ENCODE results near the gene CLEC1A.

Gene CLEC1A

GRCh38 chr12:10098791-10099190 lies at the start of gene CLEC1A:
Gene CLEC1A (minus strand): TSS chr12:10098985. CDS start chr12:10098922, 63 bp downstream.
- DNase-seq (ENCODE audit: low read depth) = no peak

GRCh38 chr12:10147714-10148403 lies 49.1 kb upstream of the CLEC1A start:
- DNase-seq (ENCODE audit: low read depth) = no peak

GRCh38 chr12:10142976-10143589 lies 44.3 kb upstream of the CLEC1A start:
- DNase-seq (ENCODE audit: low read depth) = peak; percentile 20

GRCh38 chr12:10140001-10140400 lies 41.2 kb upstream of the CLEC1A start:
- peak; percentile 66 for DNase-seq (ENCODE audit: low read depth)

- no peak for DNase-seq (ENCODE audit: low read depth)
Measured at GRCh38 chr12:10136637-10137205, 37.9 kb upstream of the CLEC1A start.

- no peak for DNase-seq (ENCODE audit: low read depth)
Measured at GRCh38 chr12:10135126-10135525, 36.3 kb upstream of the CLEC1A start.

- no peak for DNase-seq (ENCODE audit: low read depth)
Measured at GRCh38 chr12:10132850-10133370, 34.1 kb upstream of the CLEC1A start.

- no peak for DNase-seq (ENCODE audit: low read depth)
Measured at GRCh38 chr12:10131111-10131690, 32.4 kb upstream of the CLEC1A start.

GRCh38 chr12:10130042-10130441 lies 31.3 kb upstream of the CLEC1A start, which contains the start of gene CLEC7A:
Gene CLEC7A (minus strand): TSS chr12:10130199. CDS start chr12:10130082, 117 bp downstream.
- DNase-seq (ENCODE audit: low read depth) = no peak

GRCh38 chr12:10128687-10129086 lies 29.9 kb upstream of the CLEC1A start:
- no peak for DNase-seq (ENCODE audit: low read depth)

GRCh38 chr12:10126413-10126812 lies 27.6 kb upstream of the CLEC1A start:
- no peak for DNase-seq (ENCODE audit: low read depth)

- DNase-seq (ENCODE audit: low read depth) = no peak
Measured at GRCh38 chr12:10122689-10123088, 23.9 kb upstream of the CLEC1A start.

GRCh38 chr12:10121278-10121677 lies 22.5 kb upstream of the CLEC1A start:
- no peak for DNase-seq (ENCODE audit: low read depth)

- peak; percentile 39 for DNase-seq (ENCODE audit: low read depth)
Measured at GRCh38 chr12:10119066-10119465, 20.3 kb upstream of the CLEC1A start.

GRCh38 chr12:10115890-10116289 lies 17.1 kb upstream of the CLEC1A start:
- DNase-seq (ENCODE audit: low read depth) = no peak

- no peak for DNase-seq (ENCODE audit: low read depth)
Measured at GRCh38 chr12:10115311-10115710, 16.5 kb upstream of the CLEC1A start.

- DNase-seq (ENCODE audit: low read depth) = no peak
Measured at GRCh38 chr12:10113920-10114319, 15.1 kb upstream of the CLEC1A start.

GRCh38 chr12:10113075-10113474 lies 14.3 kb upstream of the CLEC1A start:
- DNase-seq (ENCODE audit: low read depth) = peak; percentile 21

- no peak for DNase-seq (ENCODE audit: low read depth)
Measured at GRCh38 chr12:10111451-10111850, 12.7 kb upstream of the CLEC1A start.

GRCh38 chr12:10110256-10110844 lies 11.6 kb upstream of the CLEC1A start:
- DNase-seq (ENCODE audit: low read depth) = no peak

GRCh38 chr12:10102322-10102721 lies 3.5 kb upstream of the CLEC1A start:
- no peak for DNase-seq (ENCODE audit: low read depth)

- no peak for DNase-seq (ENCODE audit: low read depth)
Measured at GRCh38 chr12:10101648-10102220, 2.9 kb upstream of the CLEC1A start.

Measured in ELR (cell line).